ENCODE results near the gene CRKL.

- TF ChIP-seq POLR2A (IDR thresholded peaks at IDR 0.05), result no peak
- TF ChIP-seq CTCF (IDR thresholded peaks at IDR 0.05), result no peak
These were observed 2.5 kb downstream of the CRKL start for GRCh38 chr22:20919718-20920117.

Measured in testis (tissue), 2 donors.